HG03457 (cell line): ENCODE results near the gene KLC1.

ENCODE experiments used
- ATAC-seq: cut with Tn5 transposase; IDR thresholded peaks from one replicate; pipeline ENCODE4 v1.9.1; 2021; ENCODE audit warnings: moderate number of reproducible peaks; ENCODE audit not compliant: unreplicated experiment

The KLC1 gene

DNA sequence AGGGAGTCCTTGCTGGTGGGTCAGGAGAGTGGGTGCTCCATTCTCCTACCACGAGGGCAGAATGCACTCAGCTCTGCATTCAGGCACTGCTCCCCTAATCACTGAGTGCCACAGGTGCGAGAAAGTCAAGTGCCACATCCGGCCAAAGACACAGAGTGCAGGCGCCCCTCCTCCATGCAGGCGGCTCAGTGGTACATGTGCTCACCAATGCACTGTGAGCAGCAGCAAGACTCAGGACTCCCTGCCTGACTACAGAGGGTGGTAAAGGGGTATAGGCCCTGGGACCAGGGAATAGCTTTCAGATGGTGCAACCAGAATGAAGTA is 119.5 kb downstream of the KLC1 start:
- ATAC-seq, result no peak

DNA sequence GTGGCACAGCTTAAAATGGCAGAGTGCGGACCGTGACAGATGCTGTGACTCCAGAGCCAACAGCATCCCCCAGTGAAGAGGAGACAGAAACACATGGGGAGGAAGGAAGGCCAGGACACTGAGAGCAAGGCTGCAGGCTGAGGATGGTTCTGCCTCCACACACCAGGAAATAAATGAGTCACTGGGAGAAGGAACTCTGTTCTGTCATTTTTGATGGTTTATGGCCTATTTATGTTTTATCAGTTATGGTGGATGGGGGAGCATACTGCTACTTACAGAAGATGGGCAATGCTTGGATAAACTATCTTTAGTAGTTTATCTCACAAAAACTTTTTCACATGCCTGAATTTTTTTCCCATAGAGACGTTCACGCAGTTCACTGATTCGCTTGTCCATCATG is 120.4 kb downstream of the KLC1 start:
- no peak for ATAC-seq

DNA sequence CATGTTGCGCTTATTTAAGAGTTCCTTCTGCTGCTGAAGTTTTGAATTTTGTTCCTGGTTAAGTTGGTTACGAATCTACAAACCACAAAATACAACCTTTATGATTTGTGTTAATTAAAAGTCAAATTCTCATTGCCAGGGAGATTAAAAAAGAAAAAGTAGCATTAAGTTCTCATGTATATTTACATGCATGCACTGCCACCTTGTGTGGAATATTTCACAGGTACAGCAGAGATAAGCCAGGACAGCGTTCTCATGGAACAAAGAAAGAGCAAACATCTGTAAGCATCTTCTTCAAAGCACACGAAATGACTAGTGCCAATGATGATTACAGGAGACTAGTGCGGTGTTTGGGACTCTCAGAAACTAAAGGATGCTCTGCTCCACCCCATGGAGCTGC is 120.8 kb downstream of the KLC1 start:
- ATAC-seq, result no peak
